Caco-2 (cell line): ENCODE results near the gene CASP9. TPM values are rescaled to one million over a fixed set of nuclear protein-coding genes. Genes with fewer than 3 reads are reported as not detected.

Source experiments
- BruUV-seq: library from RNA; stranded (reverse); fragments of 400-500 nt; replicated peaks from 2 replicates; lab custom pipeline; 2021; lab: Mats Ljungman, UMichigan
- CTCF ChIA-PET: fragments of 300-600 bp; sonication (Branson Sonifier 250); formaldehyde crosslinking; loops from one replicate; lab custom pipeline; 2022; ENCODE audit warnings: antibody characterized with exemption; lab: Charles Lee
- POLR2A ChIA-PET: fragments of 300-600 bp; sonication (Branson Sonifier 250); formaldehyde crosslinking; loops from one replicate; lab custom pipeline; 2022; ENCODE audit warnings: antibody characterized with exemption; lab: Charles Lee
- DNase-seq, 2 experiments: peaks; one replicate each; pipeline versions ENCODE4 v3.0.0 to v3.0.0-alpha.2; 2020 to 2022
- H3K27me3 ChIP-seq: replicated peaks from 2 replicates; pipeline ENCODE4 v1.6.0; 2011; ENCODE audit warnings: low read length; ENCODE audit not compliant: control insufficient read depth, insufficient read depth
- H3K36me3 ChIP-seq: 2 replicates; pipeline ENCODE4 v1.5.1; 2011; ENCODE audit warnings: low read length; ENCODE audit not compliant: control insufficient read depth, insufficient read depth
- H3K4me1 ChIP-seq: fragments of 250-450 bp; sonication (Bioruptor Pico); 2 replicates; pipeline ENCODE4 v1.5.1; 2020; ENCODE audit warnings: mild to moderate bottlenecking
- H3K4me3 ChIP-seq: 2 replicates; pipeline ENCODE4 v1.5.1; 2011; ENCODE audit warnings: low read depth, mild to moderate bottlenecking, control low read depth, low read length
- H3K9me3 ChIP-seq: fragments of 250-450 bp; sonication (Bioruptor Pico); 2 replicates; pipeline ENCODE4 v1.5.1; 2020; ENCODE audit warnings: mild to moderate bottlenecking, moderate library complexity
- H3K27ac Mint-ChIP-seq: one replicate; pipeline ENCODE4 v1.8.0; 2022; ENCODE audit warnings: mixed read lengths; ENCODE audit not compliant: unreplicated experiment
- H3K27me3 Mint-ChIP-seq: one replicate; pipeline ENCODE4 v1.8.0; 2022; ENCODE audit warnings: mixed read lengths; ENCODE audit not compliant: insufficient read depth, unreplicated experiment
- H3K36me3 Mint-ChIP-seq: one replicate; pipeline ENCODE4 v1.8.0; 2022; ENCODE audit warnings: mild to moderate bottlenecking, mixed read lengths; ENCODE audit not compliant: insufficient read depth, unreplicated experiment
- H3K4me1 Mint-ChIP-seq: one replicate; pipeline ENCODE4 v1.8.0; 2022; ENCODE audit warnings: low read depth, mixed read lengths; ENCODE audit not compliant: unreplicated experiment
- H3K4me3 Mint-ChIP-seq: one replicate; pipeline ENCODE4 v1.8.0; 2022; ENCODE audit warnings: mild to moderate bottlenecking, moderate library complexity, mixed read lengths; ENCODE audit not compliant: unreplicated experiment
- H3K9me3 Mint-ChIP-seq: one replicate; pipeline ENCODE4 v1.8.0; 2022; ENCODE audit warnings: mixed read lengths; ENCODE audit not compliant: unreplicated experiment
- CTCF ChIP-seq, 2 experiments: fragments of 200-600 bp in 1 of 2; IDR thresholded peaks; 1 replicate in 1 of 2; 2 replicates in 1 of 2; pipeline versions ENCODE4 v1.5.1 to v1.8.0; 2011 to 2022; ENCODE audit warnings: antibody characterized with exemption in 1 of 2, control low read depth in 1 of 2, inconsistent platforms in 1 of 2, low read depth in 1 of 2, low read length in 1 of 2, mild to moderate bottlenecking in 1 of 2, moderate library complexity in 1 of 2; ENCODE audit not compliant: insufficient read depth in 1 of 2, severe bottlenecking in 1 of 2, unreplicated experiment in 1 of 2
- intact Hi-C: fragments of 100-400 bp; cut with micrococcal nuclease; formaldehyde crosslinking; loops from one replicate; pipeline ENCODE4 v1.10.0; 2022; ENCODE audit not compliant: unreplicated experiment
- total RNA-seq: library from RNA; stranded (reverse); gene quantifications from 2 replicates; pipeline ENCODE4 v1.2.3, GENCODE V29; 2022

The CASP9 gene
- total RNA-seq, 1 experiment from 2014 or later: 9.9 TPM

- no peak for DNase-seq
- intact Hi-C loops: no loop called here
- no peaks in the 10 kb centered on the region; the same call in 1 of the 2 replicates for H3K27me3 ChIP-seq
- POLR2A ChIA-PET: no interaction called here
- H3K9me3 ChIP-seq: no peaks in the 10 kb centered on the region
- H3K4me1 ChIP-seq: no peaks in the 10 kb centered on the region
- Mint-ChIP-seq H3K9me3 (no peaks in the 10 kb centered on the region), H3K4me1 (no peaks in the 10 kb centered on the region), H3K27me3 (no peaks in the 10 kb centered on the region), H3K4me3 (no peak overlapping the region), H3K36me3 (no peaks in the 10 kb centered on the region), H3K27ac (no peak overlapping the region)
- H3K36me3 ChIP-seq: no peaks in the 10 kb centered on the region
- no peak for TF ChIP-seq CTCF (IDR thresholded peaks at IDR 0.05; ENCODE audit: insufficient read depth in 1 of 2, low read depth in 1 of 2, low read length in 1 of 2, severe bottlenecking in 1 of 2, unreplicated experiment in 1 of 2)
- no TSS peak for BruUV-seq
- CTCF ChIA-PET: no interaction called here
- H3K4me3 ChIP-seq: no peak overlapping the region
Measured at GRCh38 chr1:15446212-15446611, 77.8 kb downstream of the CASP9 start.

GRCh38 chr1:15445390-15446122 is 78.5 kb downstream of the CASP9 start:
- intact Hi-C loops: no loop called here
- CTCF ChIA-PET: no interaction called here
- Histone ChIP-seq H3K4me3 (no peak overlapping the region), H3K27me3 (no peaks in the 10 kb centered on the region; the same call in 1 of the 2 replicates), H3K36me3 (no peaks in the 10 kb centered on the region), H3K9me3 (no peaks in the 10 kb centered on the region), H3K4me1 (no peaks in the 10 kb centered on the region)
- TF ChIP-seq CTCF (IDR thresholded peaks at IDR 0.05; ENCODE audit: insufficient read depth in 1 of 2, low read depth in 1 of 2, low read length in 1 of 2, severe bottlenecking in 1 of 2, unreplicated experiment in 1 of 2): no peak
- Mint-ChIP-seq H3K27ac (no peak overlapping the region), H3K27me3 (no peaks in the 10 kb centered on the region), H3K4me3 (no peak overlapping the region), H3K36me3 (no peaks in the 10 kb centered on the region), H3K9me3 (no peaks in the 10 kb centered on the region), H3K4me1 (no peaks in the 10 kb centered on the region)
- BruUV-seq: no TSS peak
- POLR2A ChIA-PET: no interaction called here
- no peak for DNase-seq

GRCh38 chr1:15444468-15445389 is 79.3 kb downstream of the CASP9 start:
- no TSS peak for BruUV-seq
- POLR2A ChIA-PET: no interaction called here
- intact Hi-C loops: no loop called here
- Mint-ChIP-seq H3K36me3 (no peaks in the 10 kb centered on the region), H3K4me1 (no peaks in the 10 kb centered on the region), H3K27ac (no peak overlapping the region), H3K9me3 (no peaks in the 10 kb centered on the region), H3K4me3 (no peak overlapping the region), H3K27me3 (no peaks in the 10 kb centered on the region)
- no peaks in the 10 kb centered on the region for H3K9me3 ChIP-seq
- CTCF ChIA-PET: interaction anchor here (1.5 kb wide), 1 partner anchor 121 kb away, joined by 4 read pairs; no protein-coding TSS in a partner anchor
- no peak overlapping the region for H3K4me3 ChIP-seq
- no peak for DNase-seq
- no peak for TF ChIP-seq CTCF (IDR thresholded peaks at IDR 0.05; ENCODE audit: insufficient read depth in 1 of 2, low read depth in 1 of 2, low read length in 1 of 2, severe bottlenecking in 1 of 2, unreplicated experiment in 1 of 2)
- H3K36me3 ChIP-seq: no peaks in the 10 kb centered on the region
- H3K4me1 ChIP-seq: no peaks in the 10 kb centered on the region
- no peaks in the 10 kb centered on the region; the same call in 1 of the 2 replicates for H3K27me3 ChIP-seq
